Right ventricle myocardium superior (tissue), 1 donor: ENCODE data around the gene BAIAP3. TPM values are rescaled to one million over a fixed set of nuclear protein-coding genes. Genes with fewer than 3 reads are reported as not detected.

Experiments
- ATAC-seq: fragments of 200-7000 bp; cut with Tn5 transposase; one replicate; pipeline ENCODE4 v1.9.1; 2020; ENCODE audit warnings: mild to moderate bottlenecking; ENCODE audit not compliant: poor library complexity
- DNase-seq: peaks from one replicate; pipeline ENCODE4 v3.0.0-alpha.2; 2020
- intact Hi-C: fragments of 100-400 bp; cut with DNase I; formaldehyde crosslinking; loops from one replicate; pipeline ENCODE4 v1.11.2; 2022
- total RNA-seq: library from RNA; stranded (reverse); fragmentation: NEBNext Ultra II Directional; extraction: Animal tissue kit (Norgen Biotek cat#: 25700); gene quantifications from one replicate; pipeline ENCODE4 v1.2.1, GENCODE V29; 2021
- donor health status: DM: no; HTN: yes; CAD: no; lungs with severe emphysema.

Gene BAIAP3
- total RNA-seq, 1 donor from 2014 or later, result 3.7 TPM

GRCh38 chr16:1398351-1398750, 64.9 kb downstream of the BAIAP3 start:
- no peak for DNase-seq
- intact Hi-C loops, result no loop called here
- ATAC-seq, result no peak

Other genes with a start within 250 kb of the BAIAP3 start
- 0.13 TPM for gene C1QTNF8, start 237.4 kb upstream of the BAIAP3 start, total RNA-seq
- 4.2 TPM for gene CACNA1H, start 180.5 kb upstream of the BAIAP3 start, total RNA-seq
- 0.19 TPM for gene TPSG1, start 108.4 kb upstream of the BAIAP3 start, total RNA-seq
- 10.1 TPM for gene TPSB2, start 103.5 kb upstream of the BAIAP3 start, total RNA-seq
- 7.1 TPM for gene TPSAB1, start 92.9 kb upstream of the BAIAP3 start, total RNA-seq
- 0.51 TPM for gene TPSD1, start 77.6 kb upstream of the BAIAP3 start, total RNA-seq
- gene UBE2I, start 24.0 kb upstream of the BAIAP3 start, total RNA-seq, result 77.2 TPM
- 52.6 TPM for gene TSR3, start 18.2 kb downstream of the BAIAP3 start, total RNA-seq
- 30.3 TPM for gene GNPTG, start 18.3 kb downstream of the BAIAP3 start, total RNA-seq
- 13.6 TPM for gene UNKL, start 81.1 kb downstream of the BAIAP3 start, total RNA-seq
- gene UQCC4, start 87.1 kb downstream of the BAIAP3 start, total RNA-seq, result 14.7 TPM
- 0.32 TPM for gene PERCC1, start 97.4 kb downstream of the BAIAP3 start, total RNA-seq
- gene CCDC154, start 110.9 kb downstream of the BAIAP3 start, total RNA-seq, result 0.81 TPM
- gene CLCN7, start 141.4 kb downstream of the BAIAP3 start, total RNA-seq, result 45.0 TPM
- 0.16 TPM for gene PTX4, start 155.3 kb downstream of the BAIAP3 start, total RNA-seq
- 18.8 TPM for gene TELO2, start 159.7 kb downstream of the BAIAP3 start, total RNA-seq
- gene TMEM204, start 200.0 kb downstream of the BAIAP3 start, total RNA-seq, result 28.9 TPM